CD4-positive, alpha-beta T cell (primary cell): Measurements from ENCODE around the gene SCAF4. TPM values are rescaled to one million over a fixed set of nuclear protein-coding genes. Genes with fewer than 3 reads are reported as not detected.
A peak's percentile ranks its signal among the peaks of the same experiment; 100 is the strongest.

Source experiments
- ATAC-seq: fragments of 200-7000 bp; cut with Tn5 transposase; one replicate; pipeline ENCODE4 v1.10.0; 2022; ENCODE audit warnings: mild to moderate bottlenecking; ENCODE audit not compliant: poor library complexity
- CTCF ChIA-PET: fragments of 350-600 bp; sonication (Branson Sonifier 250); formaldehyde crosslinking; loops from one replicate; lab custom pipeline; 2021; ENCODE audit warnings: antibody characterized with exemption, inconsistent platforms; lab: Charles Lee
- POLR2A ChIA-PET: fragments of 350-600 bp; sonication (Branson Sonifier 250); formaldehyde crosslinking; loops from one replicate; lab custom pipeline; 2021; ENCODE audit warnings: antibody characterized with exemption, inconsistent platforms; lab: Charles Lee
- DNase-seq, 14 experiments: peaks; one replicate each; pipeline ENCODE4 v3.0.0-alpha.2; 2013 to 2020; ENCODE audit warnings: mixed read lengths in 2 of 14
- H3K27ac ChIP-seq, 2 donors: one replicate each; pipeline versions ENCODE4 v1.5.1 to v1.7.0; 2013; ENCODE audit warnings: low read length in 2 of 2, low read depth in 1 of 2, mild to moderate bottlenecking in 1 of 2
- H3K27me3 ChIP-seq, 2 experiments: 1 replicate in 1 of 2; 2 replicates in 1 of 2; pipeline versions ENCODE4 v1.6.1 to v1.7.0; 2013; ENCODE audit warnings: low read length in 2 of 2, control low read depth in 1 of 2, mild to moderate bottlenecking in 1 of 2, moderate library complexity in 1 of 2; ENCODE audit not compliant: insufficient read depth in 2 of 2, control insufficient read depth in 1 of 2
- H3K36me3 ChIP-seq: one replicate; pipeline ENCODE4 v1.6.1; 2013; ENCODE audit warnings: low read length, control low read depth; ENCODE audit not compliant: insufficient read depth
- H3K4me1 ChIP-seq: one replicate; pipeline ENCODE4 v1.6.1; 2013; ENCODE audit warnings: low read length, control low read depth; ENCODE audit not compliant: insufficient read depth
- H3K4me3 ChIP-seq: one replicate; pipeline ENCODE4 v1.5.1; 2013; ENCODE audit warnings: mild to moderate bottlenecking, low read length, moderate library complexity
- H3K9me3 ChIP-seq, 2 experiments: 1 replicate in 1 of 2; 2 replicates in 1 of 2; pipeline versions ENCODE4 v1.6.1 to v1.7.0; 2013; ENCODE audit warnings: low read length in 2 of 2, mild to moderate bottlenecking in 2 of 2, control low read depth in 1 of 2, moderate library complexity in 1 of 2; ENCODE audit not compliant: control insufficient read depth in 1 of 2, insufficient read depth in 1 of 2
- H3K27ac Mint-ChIP-seq: one replicate; pipeline ENCODE4 v1.8.0; 2020; ENCODE audit warnings: mixed read lengths
- H3K27me3 Mint-ChIP-seq: one replicate; pipeline ENCODE4 v1.8.0; 2021; ENCODE audit warnings: mixed read lengths
- H3K36me3 Mint-ChIP-seq: one replicate; pipeline ENCODE4 v1.8.0; 2021; ENCODE audit warnings: low read depth, mixed read lengths
- H3K4me1 Mint-ChIP-seq: one replicate; pipeline ENCODE4 v1.8.0; 2021; ENCODE audit warnings: low read depth, mixed read lengths
- H3K4me3 Mint-ChIP-seq: one replicate; pipeline ENCODE4 v1.8.0; 2020; ENCODE audit warnings: mild to moderate bottlenecking, mixed read lengths
- H3K9me3 Mint-ChIP-seq: one replicate; pipeline ENCODE4 v1.8.0; 2020; ENCODE audit warnings: mixed read lengths
- intact Hi-C, 2 experiments: fragments of 100-400 bp; cut with DNase I in 1 of 2; cut with micrococcal nuclease in 1 of 2; formaldehyde crosslinking; loops; one replicate each; pipeline versions ENCODE4 v1.15.1 to v1.9.0; 2023 to 2025; cut with DNase I, micrococcal nuclease
- total RNA-seq, 174 experiments: library from RNA in 2 of 174; stranded (reverse) in 2 of 174; gene quantifications; one replicate each; pipeline ENCODE4 v1.2.3 and lab custom pipeline; 2021 to 2026
- TF ChIP-seq, protein P1 (sequence below): fragments of 200-600 bp; IDR thresholded peaks from one replicate; pipeline ENCODE4 v1.8.0; 2022; ENCODE audit warnings: antibody characterized with exemption, mild to moderate bottlenecking

The SCAF4 gene
- total RNA-seq, 2 experiments from 2014 or later: 56.1 to 57.8 TPM

DNA sequence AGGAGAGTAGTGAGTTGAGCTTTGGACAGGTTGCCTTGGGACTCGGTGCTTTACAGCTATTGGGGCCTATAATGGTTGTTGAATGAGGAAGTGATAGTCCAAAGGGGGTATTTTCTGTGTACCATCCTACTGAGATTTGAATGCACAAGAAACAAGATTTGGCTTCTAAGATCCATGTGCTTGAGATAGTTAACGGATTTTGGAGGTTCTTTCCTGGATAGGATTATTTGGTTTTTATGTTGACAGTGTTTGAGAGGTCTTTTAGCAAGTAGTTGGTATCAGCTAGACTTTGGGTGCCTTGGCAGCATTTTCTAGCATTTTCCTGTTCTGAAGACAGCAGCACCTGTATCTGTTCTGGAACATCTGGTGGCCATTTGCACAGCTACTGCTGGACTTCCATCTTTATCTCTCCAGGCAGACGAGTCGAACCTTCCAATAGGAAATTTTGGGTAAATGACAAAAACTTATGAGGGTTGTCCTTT lies 3.6 kb upstream of the SCAF4 start:
- Mint-ChIP-seq H3K27me3 (no peaks in the 10 kb centered on the region), H3K27ac (no peak overlapping the region)
- CTCF ChIA-PET: no interaction called here

DNA sequence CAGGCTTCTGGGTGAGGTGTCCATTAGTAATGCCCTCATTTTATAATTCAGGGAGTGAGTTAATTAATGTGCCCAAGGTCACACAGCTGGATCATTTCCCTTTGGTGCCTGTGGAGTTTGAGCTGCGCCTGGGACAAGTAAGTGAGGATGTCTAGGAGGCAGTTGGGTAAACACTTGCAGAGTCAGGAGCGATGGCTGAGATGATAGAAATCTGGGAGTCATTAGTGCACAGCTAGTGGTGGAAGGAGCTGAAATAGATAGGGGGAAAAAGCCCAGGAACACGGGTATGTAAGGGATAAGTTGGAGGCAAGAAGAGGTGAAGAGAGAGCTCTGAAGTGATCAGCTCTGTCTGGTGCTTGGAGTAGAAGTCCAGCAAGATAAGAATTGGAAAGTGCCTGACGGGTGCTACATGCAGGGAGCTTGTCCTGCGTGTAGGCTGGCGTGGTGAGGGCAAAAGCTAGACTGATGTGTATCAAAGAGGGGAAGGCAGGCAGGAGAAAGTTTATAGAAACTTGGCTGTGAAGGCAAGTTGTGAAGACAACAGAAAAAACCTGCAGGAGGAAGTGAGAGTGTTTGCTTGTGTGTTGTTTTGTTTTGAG lies 1.7 kb upstream of the SCAF4 start:
- no peaks in the 10 kb centered on the region for H3K9me3 Mint-ChIP-seq
- H3K9me3 ChIP-seq: no peaks in the 10 kb centered on the region
- H3K27ac Mint-ChIP-seq: no peak overlapping the region
- H3K27me3 ChIP-seq: no peaks in the 10 kb centered on the region
- no peaks in the 10 kb centered on the region for H3K36me3 ChIP-seq
- ChIA-PET CTCF (no interaction called here), POLR2A (interaction anchor here (1.0 kb wide), 1 partner anchor 994 kb away, joined by 3 read pairs; the partner anchor contains the start of gene SYNJ1)
- DNase-seq (no peak), ATAC-seq (no peak)
- H3K4me1 ChIP-seq: peaks cover 37% of the 10 kb centered on the region
- peak overlapping the region in 1 of 2 donors; percentile 67 for H3K27ac ChIP-seq
- H3K4me3 ChIP-seq: no peak overlapping the region
- no peaks in the 10 kb centered on the region for H3K27me3 Mint-ChIP-seq
- H3K4me3 Mint-ChIP-seq: no peak overlapping the region
- TF ChIP-seq, protein P1, sequence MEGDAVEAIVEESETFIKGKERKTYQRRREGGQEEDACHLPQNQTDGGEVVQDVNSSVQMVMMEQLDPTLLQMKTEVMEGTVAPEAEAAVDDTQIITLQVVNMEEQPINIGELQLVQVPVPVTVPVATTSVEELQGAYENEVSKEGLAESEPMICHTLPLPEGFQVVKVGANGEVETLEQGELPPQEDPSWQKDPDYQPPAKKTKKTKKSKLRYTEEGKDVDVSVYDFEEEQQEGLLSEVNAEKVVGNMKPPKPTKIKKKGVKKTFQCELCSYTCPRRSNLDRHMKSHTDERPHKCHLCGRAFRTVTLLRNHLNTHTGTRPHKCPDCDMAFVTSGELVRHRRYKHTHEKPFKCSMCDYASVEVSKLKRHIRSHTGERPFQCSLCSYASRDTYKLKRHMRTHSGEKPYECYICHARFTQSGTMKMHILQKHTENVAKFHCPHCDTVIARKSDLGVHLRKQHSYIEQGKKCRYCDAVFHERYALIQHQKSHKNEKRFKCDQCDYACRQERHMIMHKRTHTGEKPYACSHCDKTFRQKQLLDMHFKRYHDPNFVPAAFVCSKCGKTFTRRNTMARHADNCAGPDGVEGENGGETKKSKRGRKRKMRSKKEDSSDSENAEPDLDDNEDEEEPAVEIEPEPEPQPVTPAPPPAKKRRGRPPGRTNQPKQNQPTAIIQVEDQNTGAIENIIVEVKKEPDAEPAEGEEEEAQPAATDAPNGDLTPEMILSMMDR: no peak
- peaks cover 5% of the 10 kb centered on the region for H3K36me3 Mint-ChIP-seq
- no peaks in the 10 kb centered on the region for H3K4me1 Mint-ChIP-seq
- intact Hi-C loops: loop anchor here in 1 of 2 experiments (5.0 to 10.0 kb wide), 3 partner anchors 544 to 654 kb away; partner anchors contain the start of gene MIS18A

More for the DNA sequence above, 3.6 kb upstream of the SCAF4 start:
- intact Hi-C loops: loop anchor here in 1 of 2 experiments (10.0 kb wide), 1 partner anchor 581 kb away; no protein-coding TSS in a partner anchor
- Histone ChIP-seq H3K27me3 (no peaks in the 10 kb centered on the region), H3K27ac (no peak overlapping the region), H3K36me3 (no peaks in the 10 kb centered on the region), H3K4me3 (no peak overlapping the region), H3K9me3 (no peaks in the 10 kb centered on the region), H3K4me1 (peaks cover 25% of the 10 kb centered on the region)
- no peaks in the 10 kb centered on the region for H3K9me3 Mint-ChIP-seq
- DNase-seq: no peak
- H3K4me1 Mint-ChIP-seq: no peaks in the 10 kb centered on the region
- no peak overlapping the region for H3K4me3 Mint-ChIP-seq
- TF ChIP-seq, protein P1: no peak
- ATAC-seq: no peak
- POLR2A ChIA-PET: interaction anchor here (1.0 kb wide), 1 partner anchor 75 kb away, joined by 3 read pairs; no protein-coding TSS in a partner anchor
- H3K36me3 Mint-ChIP-seq: peaks cover 5% of the 10 kb centered on the region

DNA sequence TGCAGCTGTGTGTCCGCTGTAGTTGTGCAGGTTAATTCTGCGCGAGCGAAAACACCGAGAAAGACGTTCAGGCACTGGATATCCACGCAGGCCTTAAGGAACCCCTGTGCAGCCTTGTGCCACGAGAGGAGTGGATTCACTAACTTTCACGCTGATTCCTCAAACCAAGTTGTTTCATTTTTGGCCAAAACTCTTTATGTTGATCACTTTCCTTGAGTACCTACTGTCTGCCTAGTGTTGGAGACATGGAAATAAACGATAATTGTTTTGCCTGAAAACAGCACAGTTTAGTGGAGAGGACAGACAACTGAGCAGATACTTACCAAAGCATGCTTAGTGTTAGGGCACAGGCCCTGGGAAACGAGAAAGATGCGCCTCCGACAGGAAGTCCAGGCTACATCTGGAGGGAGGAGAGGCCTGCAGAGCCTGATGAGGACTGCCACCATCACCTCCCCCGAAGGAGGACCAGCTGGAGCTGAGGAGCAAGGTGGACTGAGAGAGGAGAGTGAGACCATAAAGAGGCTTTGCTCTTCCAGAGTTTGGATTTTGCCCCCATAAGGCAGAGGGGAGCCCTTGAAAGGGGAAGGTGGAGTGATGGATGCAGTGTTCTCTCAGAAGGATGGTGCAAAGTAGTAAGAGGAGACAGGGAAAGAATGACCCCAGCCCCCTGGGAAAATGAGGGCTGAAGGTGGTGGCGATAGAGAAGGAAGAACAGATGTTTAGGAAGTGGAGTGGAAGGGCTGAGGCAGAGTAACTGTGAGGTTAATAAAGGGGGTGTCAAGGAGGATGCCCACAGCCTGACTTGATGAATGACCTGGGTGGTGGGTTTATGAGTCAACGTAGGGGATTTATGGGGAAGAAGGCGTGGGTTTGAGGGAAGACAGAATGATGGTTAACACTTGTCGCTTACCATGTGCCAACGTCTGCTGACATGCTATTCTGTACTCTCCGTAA lies 956 bp upstream of the SCAF4 start:
- peaks cover 38% of the 10 kb centered on the region for H3K4me1 ChIP-seq
- Mint-ChIP-seq H3K27ac (no peak overlapping the region), H3K4me3 (no peak overlapping the region), H3K4me1 (no peaks in the 10 kb centered on the region), H3K36me3 (peaks cover 5% of the 10 kb centered on the region), H3K9me3 (no peaks in the 10 kb centered on the region), H3K27me3 (no peaks in the 10 kb centered on the region)
- H3K27me3 ChIP-seq: no peaks in the 10 kb centered on the region
- peak overlapping the region; percentile 67 to 77 for H3K27ac ChIP-seq
- ATAC-seq (peak; percentile 1), DNase-seq (peak in 6 of 14 experiments; percentile 2 to 53 (median 28))
- H3K36me3 ChIP-seq: no peaks in the 10 kb centered on the region
- no peaks in the 10 kb centered on the region for H3K9me3 ChIP-seq
- CTCF ChIA-PET: no interaction called here
- TF ChIP-seq, protein P1: no peak
- peak overlapping the region; percentile 82 for H3K4me3 ChIP-seq
- intact Hi-C loops: loop anchor here in 1 of 2 experiments (1.0 to 10.0 kb wide), 4 partner anchors 74 to 654 kb away; partner anchors contain the start of genes MIS18A and SOD1
- POLR2A ChIA-PET: interaction anchor here (0.7 to 1.0 kb wide), 2 partner anchors 12 to 995 kb away, joined by 3 to 4 read pairs; partner anchors contain the start of gene SYNJ1
